ENCODE results near the gene AUNIP.

AUNIP gene

GRCh38 chr1:25787760-25788166 lies 71.5 kb downstream of the AUNIP start:
- DNase-seq: no peak

- no peak for DNase-seq
Observed at GRCh38 chr1:25786887-25787759, 72.1 kb downstream of the AUNIP start.

GRCh38 chr1:25785333-25786067 lies 73.8 kb downstream of the AUNIP start:
- DNase-seq: no peak

- DNase-seq: no peak
Observed at GRCh38 chr1:25784575-25785051, 74.6 kb downstream of the AUNIP start.
